GM12878 (cell line): ENCODE data around the gene EIF2B5.
A peak's percentile ranks its signal among the peaks of the same experiment; 100 is the strongest.

Source experiments
- CEBPB ChIP-seq, 2 experiments: fragments of 150-350 bp in 1 of 2; IDR thresholded peaks; 2 replicates each; pipeline ENCODE4 v1.6.1; 2012 to 2014; ENCODE audit warnings: low read depth in 2 of 2, low read length in 2 of 2, borderline replicate concordance in 1 of 2, inconsistent platforms in 1 of 2
- DPF2 ChIP-seq: fragments of 450-650 bp; IDR thresholded peaks from 2 replicates; pipeline ENCODE4 v1.6.1; 2017; ENCODE audit warnings: mild to moderate bottlenecking
- EP300 ChIP-seq, 2 experiments: fragments of 150-350 bp in 1 of 2; IDR thresholded peaks; 2 replicates each; pipeline ENCODE4 v1.6.1; 2011 to 2012; ENCODE audit warnings: low read depth in 2 of 2, low read length in 2 of 2, borderline replicate concordance in 1 of 2, improper control_type of control experiment in 1 of 2, inconsistent platforms in 1 of 2; ENCODE audit not compliant: control insufficient read depth in 1 of 2
- GABPA ChIP-seq: IDR thresholded peaks from 2 replicates; pipeline ENCODE4 v1.6.1; 2014; ENCODE audit warnings: antibody characterized with exemption, low read depth, mild to moderate bottlenecking, inconsistent platforms
- POLR2AphosphoS2 ChIP-seq: IDR thresholded peaks from 2 replicates; pipeline ENCODE4 v1.6.1; 2011; ENCODE audit warnings: low read depth, mild to moderate bottlenecking, low read length, improper control_type of control experiment, moderate library complexity
- RAD21 ChIP-seq: IDR thresholded peaks from 2 replicates; pipeline ENCODE4 v1.6.1; 2011; ENCODE audit warnings: mild to moderate bottlenecking, low read depth, low read length, moderate library complexity; ENCODE audit not compliant: insufficient read depth
- RCOR1 ChIP-seq: conservative IDR thresholded peaks from 2 replicates; pipeline ENCODE4 v1.6.1; 2012; ENCODE audit warnings: low read depth, low read length, improper control_type of control experiment
- TF ChIP-seq, protein P1 (sequence below), 3 experiments: IDR thresholded peaks in 2 of 3; conservative IDR thresholded peaks in 1 of 3; 2 replicates each; pipeline ENCODE4 v1.5.1; 2011; ENCODE audit warnings: low read depth in 3 of 3, low read length in 3 of 3, mild to moderate bottlenecking in 3 of 3, control low read depth in 2 of 3, moderate library complexity in 2 of 3, inconsistent platforms in 1 of 3, mixed read lengths in 1 of 3; ENCODE audit not compliant: control insufficient read depth in 2 of 3, insufficient read depth in 1 of 3; ENCODE audit errors: extremely low read depth in 1 of 3
- TF ChIP-seq, protein P2 (sequence below): IDR thresholded peaks from 2 replicates; pipeline ENCODE4 v1.6.1; 2012; ENCODE audit warnings: low read length, inconsistent platforms

DNA sequence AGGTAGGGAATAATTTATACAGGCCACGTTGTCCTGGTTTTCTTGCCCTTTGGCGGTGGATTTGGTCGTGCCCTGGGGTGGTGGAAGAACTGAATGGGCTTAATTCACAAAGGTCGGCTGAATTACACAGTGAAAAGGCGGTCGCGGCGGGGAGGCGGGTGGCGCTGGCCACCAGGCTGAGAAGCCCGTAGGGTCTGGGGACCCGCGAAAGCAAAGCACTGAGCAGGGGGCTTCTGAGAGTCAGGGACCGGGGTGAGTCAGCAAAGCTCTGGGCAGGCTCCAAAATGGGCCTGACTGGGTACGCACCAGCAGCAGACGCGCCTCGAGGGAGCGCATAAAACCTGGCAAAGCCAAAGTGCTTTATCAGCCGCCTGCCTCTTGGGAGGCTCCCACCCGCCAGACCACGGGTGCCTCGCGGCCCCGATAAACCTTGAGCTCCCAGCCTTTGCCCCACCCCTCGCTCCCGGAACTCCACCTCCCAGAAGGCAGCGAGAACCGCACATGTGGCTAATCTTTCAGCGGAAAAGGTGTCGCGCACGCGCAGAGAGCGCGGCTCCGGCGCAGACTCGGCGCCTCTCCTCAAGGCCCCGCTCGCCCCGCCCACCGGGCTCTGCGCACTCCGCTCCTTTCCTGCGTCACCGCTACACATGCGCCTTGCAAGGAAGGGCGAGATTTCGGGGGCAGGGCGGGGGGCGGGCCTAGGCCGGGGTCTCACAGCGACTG lies 50.5 kb downstream of the EIF2B5 start:
- TF ChIP-seq, protein P1, sequence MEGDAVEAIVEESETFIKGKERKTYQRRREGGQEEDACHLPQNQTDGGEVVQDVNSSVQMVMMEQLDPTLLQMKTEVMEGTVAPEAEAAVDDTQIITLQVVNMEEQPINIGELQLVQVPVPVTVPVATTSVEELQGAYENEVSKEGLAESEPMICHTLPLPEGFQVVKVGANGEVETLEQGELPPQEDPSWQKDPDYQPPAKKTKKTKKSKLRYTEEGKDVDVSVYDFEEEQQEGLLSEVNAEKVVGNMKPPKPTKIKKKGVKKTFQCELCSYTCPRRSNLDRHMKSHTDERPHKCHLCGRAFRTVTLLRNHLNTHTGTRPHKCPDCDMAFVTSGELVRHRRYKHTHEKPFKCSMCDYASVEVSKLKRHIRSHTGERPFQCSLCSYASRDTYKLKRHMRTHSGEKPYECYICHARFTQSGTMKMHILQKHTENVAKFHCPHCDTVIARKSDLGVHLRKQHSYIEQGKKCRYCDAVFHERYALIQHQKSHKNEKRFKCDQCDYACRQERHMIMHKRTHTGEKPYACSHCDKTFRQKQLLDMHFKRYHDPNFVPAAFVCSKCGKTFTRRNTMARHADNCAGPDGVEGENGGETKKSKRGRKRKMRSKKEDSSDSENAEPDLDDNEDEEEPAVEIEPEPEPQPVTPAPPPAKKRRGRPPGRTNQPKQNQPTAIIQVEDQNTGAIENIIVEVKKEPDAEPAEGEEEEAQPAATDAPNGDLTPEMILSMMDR (IDR thresholded peaks at IDR 0.05 in 2 of 3, conservative IDR thresholded peaks at IDR 0.05 in 1 of 3; ENCODE audit: control insufficient read depth in 2 of 3, extremely low read depth in 1 of 3, insufficient read depth in 1 of 3, low read depth in 3 of 3, low read length in 3 of 3), result no peak
- TF ChIP-seq, protein P2, sequence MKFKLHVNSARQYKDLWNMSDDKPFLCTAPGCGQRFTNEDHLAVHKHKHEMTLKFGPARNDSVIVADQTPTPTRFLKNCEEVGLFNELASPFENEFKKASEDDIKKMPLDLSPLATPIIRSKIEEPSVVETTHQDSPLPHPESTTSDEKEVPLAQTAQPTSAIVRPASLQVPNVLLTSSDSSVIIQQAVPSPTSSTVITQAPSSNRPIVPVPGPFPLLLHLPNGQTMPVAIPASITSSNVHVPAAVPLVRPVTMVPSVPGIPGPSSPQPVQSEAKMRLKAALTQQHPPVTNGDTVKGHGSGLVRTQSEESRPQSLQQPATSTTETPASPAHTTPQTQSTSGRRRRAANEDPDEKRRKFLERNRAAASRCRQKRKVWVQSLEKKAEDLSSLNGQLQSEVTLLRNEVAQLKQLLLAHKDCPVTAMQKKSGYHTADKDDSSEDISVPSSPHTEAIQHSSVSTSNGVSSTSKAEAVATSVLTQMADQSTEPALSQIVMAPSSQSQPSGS, result no peak
- TF ChIP-seq RAD21, result no peak
- no peak for TF ChIP-seq GABPA
- no peak for TF ChIP-seq RCOR1
- TF ChIP-seq EP300 (IDR thresholded peaks at IDR 0.05; ENCODE audit: borderline replicate concordance in 1 of 2, control insufficient read depth in 1 of 2, low read depth in 2 of 2, low read length in 2 of 2), result no peak
- TF ChIP-seq POLR2AphosphoS2, result peak; percentile 76; the same call in 1 of the 2 replicates
- TF ChIP-seq CEBPB (IDR thresholded peaks at IDR 0.05; ENCODE audit: borderline replicate concordance in 1 of 2, low read depth in 2 of 2, low read length in 2 of 2), result no peak
- no peak for TF ChIP-seq DPF2
